ENCODE data around the gene SLC1A2. TPM values are rescaled to one million over a fixed set of nuclear protein-coding genes. Genes with fewer than 3 reads are reported as not detected.

Gene SLC1A2
- total RNA-seq, 1 donor from 2014 or later: 4.9 TPM

DNA sequence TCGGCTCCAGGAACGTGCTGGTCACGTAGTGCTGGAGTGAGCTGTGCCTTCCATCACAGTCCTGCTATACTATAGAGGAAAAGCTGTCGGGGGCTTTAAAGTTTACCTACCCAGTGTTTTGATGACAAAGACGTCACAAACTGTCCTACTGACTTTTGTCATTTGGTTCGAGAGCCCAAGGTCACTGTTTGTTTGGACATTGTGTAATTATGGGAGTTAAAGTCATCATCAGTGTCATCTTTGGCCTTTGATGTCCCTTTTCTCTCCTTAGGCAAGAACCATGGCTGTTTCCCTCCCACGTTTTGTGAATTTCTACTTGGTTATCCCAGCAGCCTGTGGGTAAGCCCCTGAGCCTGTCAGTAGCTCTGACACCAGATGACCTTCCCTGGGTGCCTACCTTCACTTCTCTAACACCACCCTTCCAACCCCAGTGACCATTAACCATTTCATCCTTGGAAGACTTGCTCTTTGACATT, 59.3 kb downstream of the SLC1A2 start:
- no peak overlapping the region for H2AFZ ChIP-seq (replicated peaks)
- H3K4me3 ChIP-seq: no peak overlapping the region
- Mint-ChIP-seq H3K27me3 (ENCODE audit: insufficient read depth, low read depth) (peaks cover 6% of the 10 kb centered on the region), H3K36me3 (no peaks in the 10 kb centered on the region), H3K4me1 (peaks cover 15% of the 10 kb centered on the region), H3K9me3 (no peaks in the 10 kb centered on the region), H3K27ac (no peak overlapping the region), H3K4me3 (no peak overlapping the region)
- DNase-seq (ENCODE audit: low spot score): no peak
- no peak overlapping the region for H3K9ac ChIP-seq
- no peaks in the 10 kb centered on the region for H3K36me3 ChIP-seq
- H3K27ac ChIP-seq: no peak overlapping the region
- no peaks in the 10 kb centered on the region for H4K20me1 ChIP-seq (ENCODE audit: low read depth)
- H3K9me3 ChIP-seq (ENCODE audit: low read depth): no peaks in the 10 kb centered on the region
- no peaks in the 10 kb centered on the region for H3F3A ChIP-seq (ENCODE audit: low read depth)
- H3K4me1 ChIP-seq: no peaks in the 10 kb centered on the region
- no peaks in the 10 kb centered on the region for H3K27me3 ChIP-seq
- H3K4me2 ChIP-seq: no peak overlapping the region
- TF ChIP-seq EZH2phosphoT487 (IDR thresholded peaks at IDR 0.05): no peak
- TF ChIP-seq EZH2 (IDR thresholded peaks at IDR 0.05): no peak
- TF ChIP-seq, protein P1, sequence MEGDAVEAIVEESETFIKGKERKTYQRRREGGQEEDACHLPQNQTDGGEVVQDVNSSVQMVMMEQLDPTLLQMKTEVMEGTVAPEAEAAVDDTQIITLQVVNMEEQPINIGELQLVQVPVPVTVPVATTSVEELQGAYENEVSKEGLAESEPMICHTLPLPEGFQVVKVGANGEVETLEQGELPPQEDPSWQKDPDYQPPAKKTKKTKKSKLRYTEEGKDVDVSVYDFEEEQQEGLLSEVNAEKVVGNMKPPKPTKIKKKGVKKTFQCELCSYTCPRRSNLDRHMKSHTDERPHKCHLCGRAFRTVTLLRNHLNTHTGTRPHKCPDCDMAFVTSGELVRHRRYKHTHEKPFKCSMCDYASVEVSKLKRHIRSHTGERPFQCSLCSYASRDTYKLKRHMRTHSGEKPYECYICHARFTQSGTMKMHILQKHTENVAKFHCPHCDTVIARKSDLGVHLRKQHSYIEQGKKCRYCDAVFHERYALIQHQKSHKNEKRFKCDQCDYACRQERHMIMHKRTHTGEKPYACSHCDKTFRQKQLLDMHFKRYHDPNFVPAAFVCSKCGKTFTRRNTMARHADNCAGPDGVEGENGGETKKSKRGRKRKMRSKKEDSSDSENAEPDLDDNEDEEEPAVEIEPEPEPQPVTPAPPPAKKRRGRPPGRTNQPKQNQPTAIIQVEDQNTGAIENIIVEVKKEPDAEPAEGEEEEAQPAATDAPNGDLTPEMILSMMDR (IDR thresholded peaks at IDR 0.05): no peak
- no peaks in the 10 kb centered on the region for H3K79me2 ChIP-seq (ENCODE audit: low read depth)

DNA sequence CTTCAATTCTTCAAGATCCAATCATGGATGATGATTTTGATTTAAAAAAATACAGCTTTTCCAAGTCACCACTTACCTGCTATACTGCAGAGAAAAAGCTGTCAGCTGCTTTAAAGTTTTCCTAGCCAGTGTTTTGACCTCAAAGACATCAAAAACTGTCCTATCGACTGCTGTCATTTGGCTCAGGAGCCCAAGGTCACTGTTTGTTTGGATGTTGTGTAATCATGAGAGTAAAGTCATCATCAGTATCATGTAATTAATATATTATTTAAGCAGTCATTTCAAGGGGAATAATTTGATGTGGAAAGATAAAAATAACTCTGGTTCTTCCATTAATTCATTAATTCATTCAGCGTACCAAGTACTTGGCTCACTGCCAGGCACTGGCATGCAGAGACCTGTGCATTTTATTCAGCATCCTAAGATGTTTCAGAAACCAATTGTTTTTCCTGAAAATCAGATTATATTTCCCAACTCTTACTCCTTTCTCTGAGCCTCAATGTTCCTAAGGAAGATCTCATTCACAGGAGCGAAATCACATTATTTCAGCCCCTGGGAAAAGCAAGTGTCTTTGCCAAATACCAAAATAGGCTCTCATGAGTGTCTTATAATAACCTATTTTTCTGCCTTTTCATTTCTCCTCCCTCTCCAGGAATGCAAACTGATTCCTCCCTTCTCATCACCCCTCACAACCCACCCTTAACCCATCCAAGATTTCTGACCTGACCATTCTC, 59.9 kb downstream of the SLC1A2 start:
- Mint-ChIP-seq H3K27ac (no peak overlapping the region), H3K36me3 (no peaks in the 10 kb centered on the region), H3K4me3 (no peak overlapping the region), H3K27me3 (ENCODE audit: insufficient read depth, low read depth) (peaks cover 6% of the 10 kb centered on the region), H3K9me3 (no peaks in the 10 kb centered on the region), H3K4me1 (peaks cover 14% of the 10 kb centered on the region)
- Histone ChIP-seq H3K9me3 (ENCODE audit: low read depth) (no peaks in the 10 kb centered on the region), H2AFZ (replicated peaks) (no peak overlapping the region), H4K20me1 (ENCODE audit: low read depth) (no peaks in the 10 kb centered on the region), H3K9ac (no peak overlapping the region), H3K4me2 (no peak overlapping the region), H3F3A (ENCODE audit: low read depth) (no peaks in the 10 kb centered on the region), H3K4me3 (no peak overlapping the region), H3K27me3 (no peaks in the 10 kb centered on the region), H3K79me2 (ENCODE audit: low read depth) (no peaks in the 10 kb centered on the region), H3K4me1 (no peaks in the 10 kb centered on the region), H3K27ac (no peak overlapping the region), H3K36me3 (no peaks in the 10 kb centered on the region)
- TF ChIP-seq EZH2phosphoT487 (IDR thresholded peaks at IDR 0.05): no peak
- TF ChIP-seq, protein P1 (IDR thresholded peaks at IDR 0.05): no peak
- TF ChIP-seq EZH2 (IDR thresholded peaks at IDR 0.05): no peak
- no peak for DNase-seq (ENCODE audit: low spot score)

DNA sequence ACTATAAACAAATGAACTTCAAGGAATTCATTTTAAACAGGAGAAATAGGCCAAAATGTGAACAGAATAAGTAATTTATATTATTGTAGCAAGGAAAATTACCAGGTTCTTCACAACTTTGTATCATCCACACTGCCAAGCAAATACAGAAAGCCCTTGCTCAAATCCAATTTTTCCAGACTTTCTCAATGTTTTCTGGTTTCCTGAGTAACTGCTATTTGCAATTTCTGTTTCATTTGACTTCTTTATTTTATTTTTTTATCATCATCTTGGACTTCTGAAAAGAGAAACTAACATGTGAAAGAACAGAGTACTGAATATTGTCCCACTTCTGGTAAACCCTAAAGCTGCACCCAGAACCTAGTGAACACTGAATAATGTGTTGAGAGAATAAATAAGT, 61.0 kb downstream of the SLC1A2 start:
- Histone ChIP-seq H3K4me2 (no peak overlapping the region), H3K79me2 (ENCODE audit: low read depth) (no peaks in the 10 kb centered on the region), H3K9me3 (ENCODE audit: low read depth) (no peaks in the 10 kb centered on the region), H3K4me3 (no peak overlapping the region), H3F3A (ENCODE audit: low read depth) (no peaks in the 10 kb centered on the region), H3K27ac (no peak overlapping the region), H3K27me3 (no peaks in the 10 kb centered on the region), H3K9ac (no peak overlapping the region), H2AFZ (replicated peaks) (no peak overlapping the region), H3K36me3 (no peaks in the 10 kb centered on the region), H4K20me1 (ENCODE audit: low read depth) (no peaks in the 10 kb centered on the region), H3K4me1 (no peaks in the 10 kb centered on the region)
- Mint-ChIP-seq H3K4me3 (no peak overlapping the region), H3K27ac (no peak overlapping the region), H3K9me3 (no peaks in the 10 kb centered on the region), H3K4me1 (peaks cover 4% of the 10 kb centered on the region), H3K27me3 (ENCODE audit: insufficient read depth, low read depth) (peaks cover 6% of the 10 kb centered on the region), H3K36me3 (no peaks in the 10 kb centered on the region)
- no peak for DNase-seq (ENCODE audit: low spot score)
- TF ChIP-seq, protein P1 (IDR thresholded peaks at IDR 0.05): no peak
- no peak for TF ChIP-seq EZH2 (IDR thresholded peaks at IDR 0.05)
- no peak for TF ChIP-seq EZH2phosphoT487 (IDR thresholded peaks at IDR 0.05)

Data from neural progenitor cell (in vitro differentiated cells).